A549 (cell line): ENCODE results near the gene PSMD7. TPM values are rescaled to one million over a fixed set of nuclear protein-coding genes. Genes with fewer than 3 reads are reported as not detected.

ENCODE experiments used
- ATAC-seq, 2 experiments: fragments of 200-7000 bp in 1 of 2; fragments of >200 bp in 1 of 2; cut with Nextera tagmentation in 1 of 2; cut with Tn5 transposase in 1 of 2; 3 replicates each; pipeline versions ENCODE4 v1.8.0 to v1.9.1; 2018 to 2020; ENCODE audit warnings: mild to moderate bottlenecking in 1 of 2, moderate library complexity in 1 of 2
- CTCF ChIA-PET: fragments of 300-600 bp; sonication (Branson Sonifier 250); formaldehyde crosslinking; extraction: SDS; loops from one replicate; lab custom pipeline; 2021; ENCODE audit warnings: antibody characterized with exemption, inconsistent platforms; lab: Yijun Ruan, JAX
- POLR2A ChIA-PET: fragments of 350-600 bp; formaldehyde crosslinking; extraction: SDS; loops from one replicate; lab custom pipeline; 2021; ENCODE audit warnings: antibody characterized with exemption, inconsistent platforms; lab: Yijun Ruan, JAX
- DNase-seq, 2 experiments: peaks; one replicate each; pipeline versions ENCODE4 v3.0.0 to v3.0.0-alpha.2; 2011 to 2016; ENCODE audit warnings: low read depth in 1 of 2, low spot score in 1 of 2
- FAIRE-seq: peaks from 2 replicates; lab custom pipeline; 2011; peaks lifted over from hg19 to GRCh38; lab: Jason Lieb, UNC
- H3K27ac ChIP-seq, 2 experiments: fragments of >200 bp; sonication (Bioruptor Twin); formaldehyde crosslinking; 3 replicates each; pipeline ENCODE4 v1.5.1; 2016 to 2017
- H3K4me1 ChIP-seq: fragments of >200 bp; sonication (Bioruptor Twin); formaldehyde crosslinking; 3 replicates; pipeline ENCODE4 v1.6.1; 2016
- H3K4me2 ChIP-seq: fragments of >200 bp; sonication (Bioruptor Twin); formaldehyde crosslinking; 3 replicates; pipeline ENCODE4 v1.6.1; 2016
- H3K4me3 ChIP-seq: fragments of >200 bp; sonication (Bioruptor Twin); formaldehyde crosslinking; 3 replicates; pipeline ENCODE4 v1.5.1; 2016
- H3K9me3 ChIP-seq: fragments of >200 bp; sonication (Bioruptor Twin); formaldehyde crosslinking; 3 replicates; pipeline ENCODE4 v1.6.1; 2016
- CBX8 ChIP-seq: fragments of 200-600 bp; sonication (generic); IDR thresholded peaks from 2 replicates; pipeline ENCODE4 v1.6.1; 2016
- CHD2 ChIP-seq: fragments of 150-350 bp; IDR thresholded peaks from 2 replicates; pipeline ENCODE4 v1.6.1; 2014; ENCODE audit warnings: low read length; ENCODE audit not compliant: partially characterized antibody
- CHD4 ChIP-seq: fragments of 200-600 bp; sonication (generic); IDR thresholded peaks from 2 replicates; pipeline ENCODE4 v1.6.1; 2016; ENCODE audit warnings: antibody characterized with exemption, mild to moderate bottlenecking, borderline replicate concordance
- ELK1 ChIP-seq: fragments of 150-350 bp; IDR thresholded peaks from 2 replicates; pipeline ENCODE4 v1.6.1; 2014; ENCODE audit warnings: low read depth, mild to moderate bottlenecking, low read length
- FOSB ChIP-seq: fragments of 250-450 bp; sonication (Bioruptor Pico); IDR thresholded peaks from 2 replicates; pipeline ENCODE4 v1.5.0; 2020; ENCODE audit warnings: mild to moderate bottlenecking, moderate library complexity
- FOSL2 ChIP-seq, 2 experiments: fragments of 450-650 bp in 1 of 2; fragments of >200 bp in 1 of 2; sonication (Bioruptor Twin) in 1 of 2; formaldehyde crosslinking; IDR thresholded peaks; 2 replicates each; pipeline versions ENCODE4 v1.5.0 to v1.6.1; 2016 to 2020; ENCODE audit warnings: mild to moderate bottlenecking in 1 of 2, moderate library complexity in 1 of 2
- FOXS1 ChIP-seq: fragments of 250-450 bp; sonication (Bioruptor Pico); IDR thresholded peaks from 2 replicates; pipeline ENCODE4 v1.5.0; 2020; ENCODE audit warnings: mild to moderate bottlenecking, moderate library complexity
- GATA3 ChIP-seq: IDR thresholded peaks from 2 replicates; pipeline ENCODE4 v1.6.1; 2012; ENCODE audit warnings: borderline replicate concordance
- HDAC2 ChIP-seq: fragments of 200-600 bp; sonication (generic); IDR thresholded peaks from 2 replicates; pipeline ENCODE4 v1.6.1; 2016
- HOXA7 ChIP-seq: fragments of 250-450 bp; sonication (Bioruptor Pico); IDR thresholded peaks from 2 replicates; pipeline ENCODE4 v1.5.0; 2020; ENCODE audit warnings: mild to moderate bottlenecking, moderate library complexity
- JUNB ChIP-seq: fragments of >200 bp; sonication (Bioruptor Twin); formaldehyde crosslinking; IDR thresholded peaks from 2 replicates; pipeline ENCODE4 v1.6.1; 2016
- KDM1A ChIP-seq: fragments of 200-600 bp; sonication (generic); IDR thresholded peaks from 2 replicates; pipeline ENCODE4 v1.6.1; 2016; ENCODE audit warnings: low read depth, mild to moderate bottlenecking
- KDM5A ChIP-seq: fragments of 200-600 bp; sonication (generic); IDR thresholded peaks from 2 replicates; pipeline ENCODE4 v1.6.1; 2016; ENCODE audit warnings: antibody characterized with exemption, mild to moderate bottlenecking
- MAX ChIP-seq: IDR thresholded peaks from 2 replicates; pipeline ENCODE4 v1.6.1; 2012
- MYC ChIP-seq: IDR thresholded peaks from 2 replicates; pipeline ENCODE4 v1.6.1; 2012; ENCODE audit warnings: mild to moderate bottlenecking, inconsistent platforms, low read length, improper control_type of control experiment, borderline replicate concordance
- NFE2L2 ChIP-seq: fragments of 150-350 bp; conservative IDR thresholded peaks from 2 replicates; pipeline ENCODE4 v1.6.1; 2014; ENCODE audit warnings: low read length
- POLR2A ChIP-seq: IDR thresholded peaks from 2 replicates; pipeline ENCODE4 v1.6.1; 2012; ENCODE audit warnings: mild to moderate bottlenecking, low read length
- RCOR1 ChIP-seq: fragments of 150-350 bp; IDR thresholded peaks from 2 replicates; pipeline ENCODE4 v1.6.1; 2014; ENCODE audit warnings: antibody characterized with exemption, low read length, low read depth
- RFX5 ChIP-seq: fragments of 450-650 bp; IDR thresholded peaks from 2 replicates; pipeline ENCODE4 v1.7.1; 2014; ENCODE audit warnings: antibody characterized with exemption, mild to moderate bottlenecking, moderate library complexity
- SMC3 ChIP-seq: fragments of >200 bp; sonication (Bioruptor Twin); formaldehyde crosslinking; IDR thresholded peaks from 3 replicates; pipeline ENCODE4 v1.6.1; 2018; ENCODE audit warnings: inconsistent platforms
- TFCP2L1 ChIP-seq: fragments of 250-450 bp; sonication (Bioruptor Pico); IDR thresholded peaks from 2 replicates; pipeline ENCODE4 v1.5.0; 2021; ENCODE audit warnings: mild to moderate bottlenecking
- TP53 ChIP-seq: fragments of 250-450 bp; sonication (Bioruptor Pico); IDR thresholded peaks from 2 replicates; pipeline ENCODE4 v1.5.0; 2021; ENCODE audit warnings: mild to moderate bottlenecking, moderate library complexity
- USF2 ChIP-seq: fragments of 450-650 bp; IDR thresholded peaks from 2 replicates; pipeline ENCODE4 v1.6.1; 2014; ENCODE audit warnings: antibody characterized with exemption
- ZC3H11A ChIP-seq: fragments of 450-650 bp; IDR thresholded peaks from 2 replicates; pipeline ENCODE4 v1.6.1; 2014; ENCODE audit warnings: antibody characterized with exemption, mild to moderate bottlenecking
- ZFP36 ChIP-seq: fragments of 450-650 bp; IDR thresholded peaks from 2 replicates; pipeline ENCODE4 v1.6.1; 2014; ENCODE audit warnings: borderline replicate concordance; ENCODE audit not compliant: partially characterized antibody
- WGBS: methylation state at CpG from one replicate; pipeline ENCODE4 v1.1.6; 2017; ENCODE audit errors: missing lambda C conversion rate; 5-methylcytosine and 5-hydroxymethylcytosine counted together
- polyA plus RNA-seq, 4 experiments: library from polyadenylated mRNA; depleted of rRNA in 3 of 4; stranded (reverse); fragments of >200 nt; fragmentation: RNase III in 1 of 4; extraction: RNeasy Plus Mini Kit Qiagen cat#74134 plus additional on column Dnase treatment in 1 of 4; gene quantifications; 2 replicates in 3 of 4; 3 replicates in 1 of 4; pipeline ENCODE4 v1.2.3, GENCODE V29; 2011 to 2017

Gene PSMD7
- polyA plus RNA-seq, 2 of the 4 experiments (the other 2 are of a cell fraction): 211 to 219 TPM

GRCh38 chr16:74253161-74253938 is 43.3 kb upstream of the PSMD7 start (continued):
- no peak for TF ChIP-seq HOXA7 (CRISPR knock-in tag)
- no peak for TF ChIP-seq FOXS1

- H3K4me2 ChIP-seq: no peak overlapping the region
- H3K27ac ChIP-seq: no peak overlapping the region
- TF ChIP-seq CBX8 (no peak), ELK1 (no peak), SMC3 (no peak), RCOR1 (no peak), CHD2 (no peak), FOSL2 (IDR thresholded peaks at IDR 0.05) (no peak), FOSL2 (CRISPR knock-in tag; IDR thresholded peaks at IDR 0.05) (no peak), HOXA7 (CRISPR knock-in tag) (no peak)
- FAIRE-seq (no peak), ATAC-seq (no peak), DNase-seq (no peak)
- H3K4me1 ChIP-seq: no peaks in the 10 kb centered on the region
- CTCF ChIA-PET: no interaction called here
- POLR2A ChIA-PET: no interaction called here
- H3K9me3 ChIP-seq: no peaks in the 10 kb centered on the region
- H3K4me3 ChIP-seq: no peak overlapping the region
- 4% methylated on average over 7 of the region's 7 CpGs for WGBS
Observed at GRCh38 chr16:74257061-74257460, 39.6 kb upstream of the PSMD7 start.

GRCh38 chr16:74261068-74261467 is 35.5 kb upstream of the PSMD7 start:
- ATAC-seq: no peak

GRCh38 chr16:74264811-74265210 is 31.8 kb upstream of the PSMD7 start:
- Histone ChIP-seq H3K9me3 (no peaks in the 10 kb centered on the region), H3K4me1 (no peaks in the 10 kb centered on the region), H3K4me2 (no peak overlapping the region), H3K27ac (no peak overlapping the region), H3K4me3 (no peak overlapping the region)
- ChIA-PET POLR2A (no interaction called here), CTCF (interaction anchor here (0.9 kb wide), 1 partner anchor 9 kb away, joined by 4 read pairs; no protein-coding TSS in a partner anchor)
- no peak for FAIRE-seq
- ATAC-seq: no peak
- DNase-seq: no peak
- WGBS: 46% methylated on average over 3 of the region's 3 CpGs
- TF ChIP-seq ZFP36 (no peak), FOXS1 (no peak), POLR2A (no peak), KDM5A (no peak), GATA3 (no peak), TP53 (no peak), MAX (no peak), USF2 (no peak), CHD4 (no peak)

More at GRCh38 chr16:74261068-74261467, 35.5 kb upstream of the PSMD7 start:
- WGBS: 21% methylated on average over 5 of the region's 5 CpGs
- no peak overlapping the region for H3K27ac ChIP-seq
- H3K9me3 ChIP-seq: no peaks in the 10 kb centered on the region
- ChIA-PET POLR2A (no interaction called here), CTCF (interaction anchor here (2.2 kb wide), 1 partner anchor 15 kb away, joined by 8 read pairs; no protein-coding TSS in a partner anchor)
- H3K4me3 ChIP-seq: no peak overlapping the region
- no peak for DNase-seq
- no peak overlapping the region for H3K4me2 ChIP-seq
- H3K4me1 ChIP-seq: no peaks in the 10 kb centered on the region
- FAIRE-seq: no peak
- TF ChIP-seq POLR2A (no peak), KDM5A (no peak), SMC3 (no peak), JUNB (no peak), TFCP2L1 (CRISPR knock-in tag) (no peak), HOXA7 (CRISPR knock-in tag) (no peak), ZC3H11A (no peak), MAX (no peak), HDAC2 (no peak), RCOR1 (no peak), USF2 (no peak), NFE2L2 (no peak), GATA3 (no peak), CHD4 (no peak), RFX5 (no peak), MYC (no peak), KDM1A (no peak), FOSB (CRISPR knock-in tag) (no peak)
